ENCODE measurements around the gene C1orf141. TPM values are rescaled to one million over a fixed set of nuclear protein-coding genes. Genes with fewer than 3 reads are reported as not detected.

C1orf141 gene
- total RNA-seq = 0.69 TPM

DNA sequence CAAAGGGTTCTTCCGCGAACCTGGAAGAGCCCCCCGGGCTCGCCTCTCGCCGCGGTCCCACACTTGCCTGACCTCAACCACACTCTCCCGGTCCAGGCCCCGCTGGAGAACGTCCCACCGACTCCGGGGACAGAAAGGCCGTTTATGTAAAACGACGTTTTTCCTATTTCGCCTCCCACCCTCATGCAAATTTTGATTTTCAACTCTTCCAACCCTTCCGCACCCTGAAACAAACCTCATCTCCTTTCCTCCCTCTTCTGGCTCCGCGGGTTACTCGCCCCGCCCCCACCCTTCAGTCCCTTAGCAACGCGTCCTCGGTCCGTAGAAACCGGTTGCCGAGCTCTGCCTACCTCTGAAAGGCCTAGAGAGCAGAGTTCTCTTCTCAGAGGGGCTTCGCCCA, at the start of gene C1orf141:
TSS of gene C1orf141 (minus strand) at position 276 of the 400 bp plus-strand sequence. CDS start 7,730 bp downstream, outside the sequence.

DNA sequence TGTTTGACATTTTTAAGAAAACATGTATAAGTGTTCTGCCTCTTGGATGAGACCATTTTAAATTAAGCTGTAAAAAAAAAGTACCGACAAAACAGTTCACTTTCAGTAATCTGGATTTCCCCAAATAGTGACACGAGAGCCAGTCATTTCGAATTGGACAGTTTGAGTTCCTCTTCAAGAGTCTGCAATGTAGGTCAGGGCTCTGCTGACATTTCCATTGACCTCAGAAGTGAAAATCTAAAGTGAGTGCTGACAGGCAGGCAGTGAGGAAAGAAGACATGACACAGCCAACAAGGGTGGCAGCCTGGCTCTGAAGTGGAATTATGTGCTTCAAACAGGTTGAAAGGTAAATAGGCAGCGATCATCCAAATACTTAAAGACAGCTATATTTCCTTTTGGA, 31.4 kb upstream of the C1orf141 start, which contains the start of gene IL23R:
TSS of gene IL23R (plus strand) at position 259 of the 400 bp plus-strand sequence. CDS start 1,667 bp downstream, outside the sequence.

DNA sequence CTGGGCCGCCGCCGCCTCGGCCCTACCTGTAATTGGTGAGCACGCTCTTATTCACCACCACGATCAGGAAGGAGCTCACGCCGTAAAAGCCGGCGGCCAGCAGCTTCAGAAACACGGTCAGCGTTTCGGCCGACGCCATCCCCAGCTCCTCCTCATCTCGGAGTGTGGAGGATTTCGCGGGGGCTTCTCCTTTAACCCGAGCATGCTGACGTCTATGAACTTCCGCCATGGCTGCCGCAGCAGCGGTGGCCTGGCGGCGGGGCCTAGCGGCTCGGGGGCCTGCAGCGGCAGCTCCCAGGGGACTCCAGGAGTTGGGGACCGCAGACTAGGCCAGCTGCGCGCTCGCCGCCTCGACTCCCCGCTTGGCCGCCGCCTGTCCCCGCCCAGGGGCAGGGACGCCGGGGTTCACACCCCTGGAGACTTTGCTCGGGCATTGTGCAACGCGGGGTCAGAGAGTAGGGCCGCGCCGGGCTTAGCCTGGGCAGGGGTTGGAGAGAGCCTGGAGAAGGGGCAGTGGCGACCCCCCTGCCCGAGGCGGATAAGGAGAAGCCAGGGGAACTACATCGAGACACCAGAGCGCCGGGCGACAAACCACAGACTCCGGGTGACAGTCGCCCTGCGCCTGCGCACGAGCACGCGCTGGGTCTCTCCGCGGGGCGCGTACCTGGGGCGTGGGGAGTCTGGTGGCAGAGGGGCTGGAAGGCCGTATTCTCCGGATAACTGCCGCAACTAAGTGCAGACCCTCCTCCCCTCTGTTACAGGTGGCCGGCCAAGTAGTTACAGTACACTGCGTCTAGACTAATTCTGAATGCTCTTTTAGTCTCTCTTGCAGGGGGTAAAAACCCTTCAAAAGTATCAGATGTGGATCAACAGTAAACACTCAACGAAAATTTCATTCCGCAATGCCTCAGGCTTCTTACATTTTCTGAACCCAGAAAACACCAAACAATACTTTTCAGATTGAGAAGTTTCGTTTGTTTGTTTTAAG, 80.7 kb downstream of the C1orf141 start, which contains the start of gene SLC35D1:
TSS of gene SLC35D1 (minus strand) at position 364 of the 988 bp plus-strand sequence. CDS start at position 229, 135 bp downstream.

Small RNAs within 50 kb of the gene (small RNA-seq; reads per million reads assigned to genes)
- not detected for gene RF00322

Other genes with a start within 250 kb of the C1orf141 start
- gene DNAI4, start 210.1 kb downstream of the C1orf141 start, total RNA-seq = 81.0 TPM
- gene MIER1, start 210.0 kb downstream of the C1orf141 start, total RNA-seq = 34.1 TPM
- 14.1 TPM for gene SLC35D1, start 80.8 kb downstream of the C1orf141 start, total RNA-seq
- not detected for gene IL23R, start 31.5 kb upstream of the C1orf141 start, total RNA-seq
- 3.5 TPM for gene IL12RB2, start 172.9 kb upstream of the C1orf141 start, total RNA-seq